Naive thymus-derived CD4-positive, alpha-beta T cell (primary cell): Measurements from ENCODE around the gene B3GNT3. TPM values are rescaled to one million over a fixed set of nuclear protein-coding genes. Genes with fewer than 3 reads are reported as not detected.
A peak's percentile ranks its signal among the peaks of the same experiment; 100 is the strongest.

Experiments used
- ATAC-seq: fragments of 150-1000 bp; cut with Tn5 transposase; 2 replicates; pipeline ENCODE4 v1.10.0; 2021; ENCODE audit warnings: mild to moderate bottlenecking, moderate library complexity
- CTCF ChIA-PET: fragments of 350-600 bp; sonication (Branson Sonifier 250); formaldehyde crosslinking; loops from one replicate; lab custom pipeline; 2021; ENCODE audit warnings: antibody characterized with exemption; lab: Charles Lee
- POLR2A ChIA-PET: fragments of 350-600 bp; sonication (Branson Sonifier 250); formaldehyde crosslinking; loops from one replicate; lab custom pipeline; 2021; ENCODE audit warnings: antibody characterized with exemption, inconsistent platforms; lab: Charles Lee
- DNase-seq, 9 donors: peaks; one replicate each; pipeline versions ENCODE4 v3.0.0 to v3.0.0-alpha.2; 2020 to 2022; ENCODE audit warnings: mixed read lengths in 1 of 9
- H3K27ac ChIP-seq: one replicate; pipeline ENCODE4 v1.7.0; 2013; ENCODE audit warnings: mild to moderate bottlenecking, low read depth, low read length, moderate library complexity
- H3K27me3 ChIP-seq, 2 donors: one replicate each; pipeline ENCODE4 v1.7.0; 2013; ENCODE audit warnings: low read length in 2 of 2, mild to moderate bottlenecking in 2 of 2, moderate library complexity in 2 of 2; ENCODE audit not compliant: control insufficient read depth in 2 of 2, insufficient read depth in 2 of 2
- H3K36me3 ChIP-seq, 3 experiments: 1 replicate in 2 of 3; 2 replicates in 1 of 3; pipeline ENCODE4 v1.7.0; 2013; ENCODE audit warnings: low read length in 3 of 3, mild to moderate bottlenecking in 3 of 3, moderate library complexity in 1 of 3; ENCODE audit not compliant: insufficient read depth in 3 of 3, control insufficient read depth in 2 of 3
- H3K4me1 ChIP-seq, 2 donors: one replicate each; pipeline ENCODE4 v1.7.0; 2013; ENCODE audit warnings: low read length in 2 of 2, mild to moderate bottlenecking in 2 of 2, moderate library complexity in 1 of 2; ENCODE audit not compliant: control insufficient read depth in 2 of 2, insufficient read depth in 2 of 2
- H3K4me3 ChIP-seq: 2 replicates; pipeline ENCODE4 v1.7.0; 2013; ENCODE audit warnings: mild to moderate bottlenecking, low read length
- H3K9me3 ChIP-seq, 3 experiments: 1 replicate in 2 of 3; 2 replicates in 1 of 3; pipeline ENCODE4 v1.7.0; 2013; ENCODE audit warnings: low read length in 3 of 3; ENCODE audit not compliant: control insufficient read depth in 2 of 3
- H3K27ac Mint-ChIP-seq, 9 donors: one replicate each; pipeline ENCODE4 v1.8.0; 2020 to 2022; ENCODE audit warnings: mixed read lengths in 9 of 9, mild to moderate bottlenecking in 8 of 9, moderate library complexity in 5 of 9, inconsistent platforms in 2 of 9
- H3K27me3 Mint-ChIP-seq, 5 donors: one replicate each; pipeline ENCODE4 v1.8.0; 2021 to 2022; ENCODE audit warnings: mixed read lengths in 5 of 5, mild to moderate bottlenecking in 1 of 5
- H3K36me3 Mint-ChIP-seq, 5 donors: one replicate each; pipeline ENCODE4 v1.8.0; 2020 to 2022; ENCODE audit warnings: mixed read lengths in 5 of 5, mild to moderate bottlenecking in 3 of 5, inconsistent platforms in 1 of 5
- H3K4me1 Mint-ChIP-seq, 7 donors: one replicate each; pipeline ENCODE4 v1.8.0; 2020 to 2022; ENCODE audit warnings: mixed read lengths in 7 of 7, mild to moderate bottlenecking in 3 of 7, inconsistent platforms in 1 of 7
- H3K4me3 Mint-ChIP-seq, 10 donors: one replicate each; pipeline ENCODE4 v1.8.0; 2020 to 2022; ENCODE audit warnings: mild to moderate bottlenecking in 10 of 10, mixed read lengths in 10 of 10, moderate library complexity in 6 of 10, inconsistent platforms in 2 of 10
- H3K9me3 Mint-ChIP-seq, 11 donors: one replicate each; pipeline ENCODE4 v1.8.0; 2020 to 2022; ENCODE audit warnings: mixed read lengths in 11 of 11, mild to moderate bottlenecking in 4 of 11, inconsistent platforms in 1 of 11, moderate library complexity in 1 of 11
- intact Hi-C, 2 donors: fragments of 100-400 bp; cut with micrococcal nuclease; formaldehyde crosslinking; loops; one replicate each; pipeline ENCODE4 v1.15.1; 2023
- polyA plus RNA-seq, 2 donors: library from polyadenylated mRNA; unstranded; fragments of 300-500 nt; fragmentation: Illumina TruSeq; gene quantifications; one replicate each; pipeline ENCODE4 v1.2.3, GENCODE V29; 2021
- total RNA-seq, 6 experiments: library from RNA in 5 of 6; stranded (reverse) in 5 of 6; gene quantifications; 1 replicate in 5 of 6; 2 replicates in 1 of 6; pipeline ENCODE4 v1.2.3 and lab custom pipeline; 2021 to 2026

The B3GNT3 gene
- total and polyA plus RNA-seq, 7 experiments from 2014 or later, result 0.43 to 1.0 (median 0.74) TPM; not detected in 3

DNA sequence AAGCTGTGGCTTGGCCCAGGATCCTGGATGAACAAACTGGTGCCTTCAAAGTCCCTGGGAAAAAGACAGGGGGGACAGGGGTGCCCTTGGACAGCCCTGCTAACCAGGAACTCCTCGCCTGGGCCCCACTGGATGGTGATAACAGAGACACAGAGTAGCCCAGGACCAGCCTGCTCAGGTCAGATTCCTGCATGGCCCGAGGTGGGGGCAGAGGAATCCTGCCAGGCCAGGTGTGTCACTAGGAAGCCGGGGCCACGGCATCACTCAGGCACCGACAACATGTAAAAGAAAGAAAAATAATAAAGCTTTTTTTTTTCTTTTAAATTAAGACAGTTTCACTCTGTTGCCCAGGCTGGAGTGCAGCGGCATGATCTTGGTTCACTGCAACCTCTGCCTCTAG lies 59.1 kb downstream of the B3GNT3 start:
- Mint-ChIP-seq H3K4me3 (no peak overlapping the region), H3K27me3 (no peaks in the 10 kb centered on the region), H3K36me3 (peaks cover 0 to 6% (median 0%) of the 10 kb centered on the region in 5 donors), H3K4me1 (peaks cover 29 to 35% (median 31%) of the 10 kb centered on the region in 7 donors), H3K9me3 (peaks cover 0 to 5% (median 0%) of the 10 kb centered on the region in 11 donors), H3K27ac (peak overlapping the region in 1 of 9 donors; percentile 9)
- Histone ChIP-seq H3K27me3 (no peaks in the 10 kb centered on the region), H3K4me1 (peaks cover 13 to 23% of the 10 kb centered on the region in 2 donors), H3K4me3 (no peak overlapping the region), H3K27ac (no peak overlapping the region), H3K9me3 (no peaks in the 10 kb centered on the region), H3K36me3 (no peaks in the 10 kb centered on the region)
- CTCF ChIA-PET, result interaction anchor here (0.5 to 5.6 kb wide), 14 partner anchors 8 to 745 kb away, joined by 3 to 48 read pairs (median 4); partner anchors contain the start of gene CCDC124
- intact Hi-C loops, result loop anchor here (2.0 to 10.0 kb wide), 3 partner anchors 261 to 459 kb away; partner anchors contain the start of genes CCDC194 (in 1 of the 2) and SLC27A1 (in 1 of the 2)
- POLR2A ChIA-PET, result interaction anchor here (0.6 to 1.1 kb wide), 2 partner anchors 135 to 164 kb away, joined by 3 to 4 read pairs; partner anchors contain the start of gene MAP1S
- ATAC-seq (no peak), DNase-seq (no peak)

DNA sequence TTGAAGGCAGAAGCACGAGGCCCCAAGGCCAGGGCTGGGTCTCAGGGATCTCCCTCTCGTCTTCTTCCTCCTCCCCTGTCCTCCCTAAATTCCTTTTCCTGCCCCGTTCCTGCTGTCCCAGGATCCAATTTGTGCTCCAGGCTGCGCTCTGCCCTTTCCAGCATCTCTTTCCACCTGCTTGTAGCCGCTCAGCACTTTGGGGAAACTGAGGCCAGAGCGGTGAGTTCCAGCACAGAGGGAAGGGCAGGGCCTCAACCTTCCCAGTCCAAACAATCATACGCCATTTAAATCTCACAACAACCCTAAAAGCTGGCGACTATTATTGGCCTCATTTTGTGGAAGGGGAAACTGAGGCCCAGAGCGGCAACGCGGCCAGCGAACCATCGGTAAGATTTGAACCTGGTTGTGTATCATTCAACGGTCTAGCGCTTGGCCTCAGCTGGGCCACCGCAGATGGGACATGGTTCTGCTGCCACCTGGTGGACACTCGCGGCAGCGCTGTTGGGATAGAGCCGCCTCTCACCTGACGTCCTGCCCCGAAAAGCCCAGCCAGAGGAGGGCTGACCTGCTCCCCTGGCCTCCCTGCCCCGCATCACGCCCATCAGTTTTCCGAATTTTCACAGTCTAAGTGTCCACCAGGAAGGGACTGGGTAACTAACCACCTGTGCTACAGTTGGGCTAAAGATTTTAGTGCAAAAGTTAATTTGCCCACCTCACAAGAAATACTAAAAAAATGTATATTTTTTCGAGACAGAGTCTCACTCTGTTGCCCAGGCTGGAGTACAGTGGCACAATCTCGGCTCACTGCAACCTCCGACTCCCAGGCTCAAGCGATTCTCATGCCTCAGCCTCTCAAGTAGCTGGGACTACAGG lies 60.6 kb downstream of the B3GNT3 start:
- H3K27ac Mint-ChIP-seq, result peak overlapping the region in 8 of 9 donors; percentile 41 to 81 (median 66)

DNA sequence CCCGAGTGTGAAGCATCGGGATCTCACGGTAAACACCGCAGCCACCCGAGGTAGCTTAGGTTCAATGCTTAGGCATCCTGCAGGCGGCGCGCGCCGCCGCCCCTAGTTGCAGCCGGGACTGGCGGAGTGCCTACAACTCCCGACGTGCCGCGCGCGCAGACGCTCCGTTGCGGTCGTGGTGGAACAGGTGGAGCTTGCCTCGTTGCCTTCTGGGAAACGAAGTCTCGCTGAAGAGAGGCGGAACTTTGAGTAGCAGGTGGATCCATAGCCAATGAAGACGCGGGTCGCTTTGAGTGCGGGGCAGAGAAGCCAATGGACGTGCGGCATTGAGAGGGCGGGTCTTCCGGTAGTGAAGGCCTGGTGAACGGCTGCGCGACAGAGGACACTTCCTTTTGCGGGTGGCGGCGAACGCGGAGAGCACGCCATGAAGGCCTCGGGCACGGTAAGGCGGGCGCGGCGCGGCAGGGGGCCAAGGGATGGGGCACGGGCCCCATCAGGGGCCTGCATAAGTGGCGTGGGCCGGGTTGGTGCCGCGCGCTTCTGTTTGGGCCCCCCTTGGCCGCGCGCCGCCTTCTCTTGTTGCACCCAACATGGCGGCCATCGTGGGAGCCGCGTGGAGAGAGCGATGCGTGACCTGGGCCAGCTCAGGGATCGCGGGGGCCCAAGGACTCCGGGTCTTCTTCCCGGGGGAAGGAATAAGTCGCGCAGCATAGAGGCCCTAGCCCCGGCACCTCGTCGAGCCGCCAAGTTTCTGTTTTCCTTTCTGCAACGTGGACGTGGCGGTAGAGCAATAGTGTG lies 64.8 kb downstream of the B3GNT3 start, which contains the start of gene RPL18A:
RPL18A (plus strand) TSS at position 378 of the 798 bp plus-strand sequence; CDS start at position 425, 47 bp downstream.
- DNase-seq, result peak; percentile 83 to 100 (median 98)
- peak within 1 kb of the TSS; percentile 84 for H3K27ac ChIP-seq
- H3K4me1 ChIP-seq, result peaks cover 18 to 19% of the 10 kb centered on the region in 2 donors
- intact Hi-C loops, result loop anchor here (1.0 to 10.0 kb wide), 16 partner anchors 9 to 440 kb away; partner anchors contain the start of genes MAP1S (in 1 of the 2), PGLS (in 1 of the 2) and SLC27A1 (in 1 of the 2)
- H3K27me3 ChIP-seq, result no peaks in the 10 kb centered on the region
- H3K36me3 Mint-ChIP-seq, result peaks cover 0 to 26% (median 10%) of the 10 kb centered on the region in 5 donors
- H3K4me3 Mint-ChIP-seq, result peak within 1 kb of the TSS; percentile 95 to 100 (median 98)
- peaks cover 0 to 7% (median 0%) of the 10 kb centered on the region in 11 donors for H3K9me3 Mint-ChIP-seq
- no peaks in the 10 kb centered on the region for H3K9me3 ChIP-seq
- peaks cover 11 to 40% (median 14%) of the 10 kb centered on the region in 3 experiments for H3K36me3 ChIP-seq
- H3K27ac Mint-ChIP-seq, result peak within 1 kb of the TSS; percentile 93 to 99 (median 98)
- H3K4me3 ChIP-seq, result peak within 1 kb of the TSS; percentile 96
- peaks cover 0 to 5% (median 0%) of the 10 kb centered on the region in 5 donors for H3K27me3 Mint-ChIP-seq
- ChIA-PET POLR2A (interaction anchor here (0.5 to 4.0 kb wide), 37 partner anchors 8 to 440 kb away, joined by 3 to 117 read pairs (median 4); partner anchors contain the start of genes CCDC124, JAK3, JUND and MAP1S), CTCF (interaction anchor here (0.6 to 7.1 kb wide), 27 partner anchors 10 to 479 kb away, joined by 3 to 124 read pairs (median 4); partner anchors contain the start of genes CCDC124, FCHO1, JAK3 and SLC5A5)
- H3K4me1 Mint-ChIP-seq, result peaks cover 17 to 48% (median 33%) of the 10 kb centered on the region in 7 donors
- peak; percentile 97 for ATAC-seq

More for the DNA sequence above, 60.6 kb downstream of the B3GNT3 start:
- Histone ChIP-seq H3K27me3 (no peaks in the 10 kb centered on the region), H3K27ac (no peak overlapping the region), H3K36me3 (peaks cover 0 to 7% (median 0%) of the 10 kb centered on the region in 3 experiments), H3K4me1 (peaks cover 9 to 12% of the 10 kb centered on the region in 2 donors), H3K9me3 (no peaks in the 10 kb centered on the region), H3K4me3 (no peak overlapping the region)
- DNase-seq (peak; percentile 68 to 95 (median 84)), ATAC-seq (peak; percentile 44)
- Mint-ChIP-seq H3K27me3 (peaks cover 0 to 5% (median 0%) of the 10 kb centered on the region in 5 donors), H3K9me3 (peaks cover 0 to 7% (median 0%) of the 10 kb centered on the region in 11 donors), H3K36me3 (peaks cover 0 to 15% (median 5%) of the 10 kb centered on the region in 5 donors), H3K4me3 (peak overlapping the region in 1 of 10 donors; percentile 10), H3K4me1 (peaks cover 21 to 35% (median 32%) of the 10 kb centered on the region in 7 donors)
- POLR2A ChIA-PET, result interaction anchor here (0.6 to 1.5 kb wide), 4 partner anchors 9 to 78 kb away, joined by 3 to 7 read pairs (median 4); partner anchors contain the start of gene CCDC124
- CTCF ChIA-PET, result interaction anchor here (0.6 to 7.1 kb wide), 25 partner anchors 10 to 337 kb away, joined by 3 to 124 read pairs (median 3); partner anchors contain the start of genes B3GNT3, CCDC124, MPV17L2 and SLC5A5
- intact Hi-C loops, result loop anchor here (1.0 to 10.0 kb wide), 11 partner anchors 71 to 461 kb away; partner anchors contain the start of genes CCDC194 (in 1 of the 2), MAP1S (in 1 of the 2) and SLC27A1 (in 1 of the 2)

DNA sequence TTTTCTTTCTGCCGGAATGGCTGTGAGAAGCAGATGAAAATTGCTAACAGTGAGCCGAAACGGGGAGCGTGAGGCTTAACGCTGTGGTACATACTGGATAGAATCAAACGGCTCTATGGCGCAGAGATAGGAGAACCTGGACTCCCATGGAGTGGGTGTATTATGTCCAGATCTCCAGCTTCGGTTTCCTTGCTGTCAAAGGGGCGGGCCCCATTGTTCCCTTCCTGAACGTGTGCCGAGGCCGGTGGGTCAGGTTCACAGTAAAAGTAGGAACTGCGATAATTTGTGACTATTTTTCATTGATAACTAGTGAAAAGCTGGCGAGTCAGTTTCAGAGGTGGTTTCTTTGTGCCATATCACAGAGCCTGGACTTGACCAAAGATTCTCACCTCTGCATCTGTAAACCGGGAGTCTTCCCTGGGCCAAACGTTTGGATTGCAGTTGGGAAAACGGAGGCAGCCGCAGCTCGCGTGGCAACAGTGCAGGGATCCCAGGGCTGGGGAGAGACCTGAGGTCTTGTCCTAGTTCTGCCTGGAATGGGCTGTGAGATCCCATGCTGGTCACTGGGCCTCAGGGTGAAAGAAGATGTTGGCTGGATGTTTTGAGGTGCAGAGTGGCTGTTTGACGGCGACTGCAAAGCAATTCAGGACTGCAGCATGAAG lies 65.5 kb downstream of the B3GNT3 start:
- H3K27ac ChIP-seq, result peak overlapping the region; percentile 84
- H3K9me3 ChIP-seq, result no peaks in the 10 kb centered on the region
- ChIA-PET POLR2A (interaction anchor here (0.5 to 4.0 kb wide), 13 partner anchors 9 to 392 kb away, joined by 3 to 117 read pairs (median 6); partner anchors contain the start of genes CCDC124, JAK3 and SLC5A5), CTCF (interaction anchor here (1.3 to 7.1 kb wide), 5 partner anchors 11 to 136 kb away, joined by 3 to 124 read pairs (median 5); partner anchors contain the start of genes CCDC124 and SLC5A5)
- Mint-ChIP-seq H3K36me3 (peaks cover 0 to 26% (median 10%) of the 10 kb centered on the region in 5 donors), H3K9me3 (peaks cover 0 to 7% (median 0%) of the 10 kb centered on the region in 11 donors), H3K4me3 (peak overlapping the region; percentile 95 to 100 (median 98)), H3K27me3 (peaks cover 0 to 5% (median 0%) of the 10 kb centered on the region in 5 donors), H3K27ac (peak overlapping the region; percentile 93 to 99 (median 98)), H3K4me1 (peaks cover 14 to 45% (median 30%) of the 10 kb centered on the region in 7 donors)
- no peak for ATAC-seq
- no peaks in the 10 kb centered on the region for H3K27me3 ChIP-seq
- DNase-seq, result no peak
- H3K4me3 ChIP-seq, result peak overlapping the region; percentile 96
- intact Hi-C loops, result no loop called here
- H3K36me3 ChIP-seq, result peaks cover 11 to 47% (median 14%) of the 10 kb centered on the region in 3 experiments
- peaks cover 18 to 19% of the 10 kb centered on the region in 2 donors for H3K4me1 ChIP-seq

DNA sequence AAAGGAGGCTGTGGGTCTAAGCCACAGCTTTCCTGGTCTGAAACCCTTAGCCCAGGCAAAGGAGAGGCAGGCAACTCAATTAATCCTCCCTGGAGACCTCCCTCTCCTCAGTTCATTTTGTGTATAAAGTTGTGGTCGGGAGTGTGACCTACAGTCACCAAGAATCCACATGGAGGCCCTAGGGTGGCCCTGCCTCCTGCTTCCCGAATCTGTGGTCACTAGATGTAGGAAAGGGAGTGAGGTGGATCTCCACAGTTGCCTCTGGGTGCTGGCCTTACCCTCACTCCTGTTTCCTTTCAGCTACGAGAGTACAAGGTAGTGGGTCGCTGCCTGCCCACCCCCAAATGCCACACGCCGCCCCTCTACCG lies 66.0 kb downstream of the B3GNT3 start:
- ATAC-seq (no peak), DNase-seq (no peak)
- peak overlapping the region; percentile 96 for H3K4me3 ChIP-seq
- peaks cover 0 to 28% (median 10%) of the 10 kb centered on the region in 5 donors for H3K36me3 Mint-ChIP-seq
- H3K4me1 Mint-ChIP-seq, result peaks cover 11 to 42% (median 27%) of the 10 kb centered on the region in 7 donors
- peaks cover 18 to 19% of the 10 kb centered on the region in 2 donors for H3K4me1 ChIP-seq
- peak overlapping the region; percentile 28 to 99 (median 98) for H3K27ac Mint-ChIP-seq
- H3K27me3 ChIP-seq, result no peaks in the 10 kb centered on the region
- peaks cover 0 to 5% (median 0%) of the 10 kb centered on the region in 5 donors for H3K27me3 Mint-ChIP-seq
- intact Hi-C loops, result no loop called here
- H3K9me3 ChIP-seq, result no peaks in the 10 kb centered on the region
- ChIA-PET POLR2A (interaction anchor here (1.5 to 4.0 kb wide), 5 partner anchors 10 to 140 kb away, joined by 4 to 117 read pairs (median 26); partner anchors contain the start of genes CCDC124 and SLC5A5), CTCF (interaction anchor here (0.6 to 7.1 kb wide), 5 partner anchors 10 to 135 kb away, joined by 3 to 124 read pairs (median 5); partner anchors contain the start of genes CCDC124 and SLC5A5)
- H3K36me3 ChIP-seq, result peaks cover 11 to 52% (median 14%) of the 10 kb centered on the region in 3 experiments
- peak overlapping the region; percentile 84 for H3K27ac ChIP-seq
- H3K4me3 Mint-ChIP-seq, result peak overlapping the region; percentile 95 to 100 (median 98)
- H3K9me3 Mint-ChIP-seq, result peaks cover 0 to 7% (median 0%) of the 10 kb centered on the region in 11 donors
